ENCODE measurements around the gene FNDC3B. TPM values are rescaled to one million over a fixed set of nuclear protein-coding genes. Genes with fewer than 3 reads are reported as not detected.

FNDC3B gene
- total and polyA plus RNA-seq, 2 of the 8 experiments (the other 6 are each of a cell fraction or from before 2014, with no cell fraction given): 14.1 to 44.4 TPM

DNA sequence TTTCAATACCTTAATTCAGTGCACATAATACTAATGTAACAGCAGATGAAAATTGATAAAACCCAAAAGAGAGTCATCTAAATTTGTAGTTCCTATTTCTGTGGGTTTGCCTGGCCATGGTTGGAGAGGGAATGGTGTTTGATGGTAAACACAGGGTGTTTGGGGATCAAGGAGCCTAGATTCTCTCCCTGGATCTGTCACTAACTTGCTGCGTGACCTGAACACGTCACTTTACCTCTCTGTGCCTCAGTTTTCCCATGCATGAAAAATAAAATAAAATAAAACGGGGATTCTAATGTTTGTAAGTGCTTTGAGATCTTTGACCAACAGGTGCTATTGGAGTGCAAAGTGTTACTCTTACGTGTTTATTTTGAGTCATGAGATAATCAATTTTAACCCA lies 359.1 kb downstream of the FNDC3B start:
- 94% methylated on average over 4 of the region's 4 CpGs; no CpG with 5 or more reads in 1 of the 2 experiments for WGBS, 2 experiments (ENCODE audit: extremely low coverage in 1 of 2, insufficient coverage in 1 of 2, insufficient read length in 1 of 2, insufficient replicate concordance in 2 of 2, low coverage in 1 of 2, low lambda C conversion rate in 2 of 2, missing lambda C conversion rate in 1 of 2)
- Histone ChIP-seq H3K56ac (replicated peaks; ENCODE audit: insufficient read length, low read depth, low read length) (no peak overlapping the region), H2BK120ac (replicated peaks; ENCODE audit: low read depth, low read length) (no peak overlapping the region), H3K27me3 (replicated peaks in 1 of 4; ENCODE audit: control insufficient read depth in 3 of 4, extremely low read depth in 1 of 4, insufficient read depth in 3 of 4, low read length in 3 of 4) (no peaks in the 10 kb centered on the region), H2AK5ac (ENCODE audit: low read depth, low read length) (no peak overlapping the region), H2BK5ac (ENCODE audit: low read depth, low read length) (no peak overlapping the region), H3K79me2 (ENCODE audit: control insufficient read depth in 1 of 2, insufficient read depth in 2 of 2, low read length in 2 of 2) (no peaks in the 10 kb centered on the region), H4K5ac (ENCODE audit: insufficient read length, low read depth, low read length) (no peak overlapping the region), H3K14ac (ENCODE audit: insufficient read length) (no peak overlapping the region), H3K27ac (ENCODE audit: low read depth, low read length) (no peak overlapping the region), H3K4me3 (ENCODE audit: extremely low read depth in 1 of 4, insufficient read depth in 2 of 4, low read depth in 3 of 4, low read length in 4 of 4) (no peak overlapping the region), H4K20me1 (replicated peaks in 1 of 2; ENCODE audit: control insufficient read depth in 1 of 2, insufficient read depth in 2 of 2, low read length in 2 of 2) (no peaks in the 10 kb centered on the region), H3K36me3 (ENCODE audit: control insufficient read depth in 2 of 4, insufficient read depth in 4 of 4, low read length in 3 of 4) (peaks cover 0 to 10% (median 1%) of the 10 kb centered on the region in 4 experiments; a peak in 2 of 8 replicates), H4K91ac (replicated peaks; ENCODE audit: insufficient read length, low read length) (no peak overlapping the region), H2BK12ac (ENCODE audit: low read depth, low read length) (no peak overlapping the region), H3K23me2 (ENCODE audit: low read depth, low read length) (no peaks in the 10 kb centered on the region), H3K4me2 (ENCODE audit: insufficient read depth in 1 of 2, low read depth in 2 of 2, low read length in 2 of 2) (no peak overlapping the region), H2AFZ (ENCODE audit: low read length) (no peak overlapping the region), H3K9ac (replicated peaks in 1 of 4; ENCODE audit: extremely low read depth in 1 of 4, low read depth in 3 of 4, low read length in 3 of 4) (no peak overlapping the region), H3K9me3 (ENCODE audit: insufficient read depth in 2 of 2, low read depth in 1 of 2, low read length in 1 of 2) (0 out of 4 replicates have a peak, but pooled peaks cover 0 to 4% of the 10 kb centered on the region in 2 experiments), H4K8ac (ENCODE audit: extremely low read depth, insufficient read depth, low read length) (no peak overlapping the region), H2BK20ac (ENCODE audit: low read length) (no peak overlapping the region), H2BK15ac (ENCODE audit: low read length) (no peak overlapping the region), H3K4ac (replicated peaks; ENCODE audit: insufficient read length, low read depth, low read length) (no peak overlapping the region), H3K79me1 (ENCODE audit: low read depth, low read length) (no peaks in the 10 kb centered on the region), H3K23ac (ENCODE audit: insufficient read length) (no peak overlapping the region), H3K4me1 (replicated peaks in 1 of 4; ENCODE audit: control insufficient read depth in 3 of 4, insufficient read depth in 4 of 4, low read length in 3 of 4) (no peaks in the 10 kb centered on the region), H3K18ac (ENCODE audit: extremely low read depth, low read length) (no peak overlapping the region)
- FAIRE-seq (no peak), DNase-seq (ENCODE audit: low read depth in 1 of 2, low spot score in 2 of 2) (no peak)
- CTCF ChIA-PET (ENCODE audit: partially characterized antibody): interaction anchor here (1.1 kb wide), 1 partner anchor 50 kb away, joined by 3 read pairs; the partner anchor contains the start of gene GHSR
- TF ChIP-seq HDAC2 (IDR thresholded peaks at IDR 0.05; ENCODE audit: borderline replicate concordance in 1 of 2, low read depth in 2 of 2, low read length in 2 of 2) (no peak), RXRA (IDR thresholded peaks at IDR 0.05; ENCODE audit: insufficient read depth, low read depth, low read length) (no peak), KDM1A (IDR thresholded peaks at IDR 0.05; ENCODE audit: borderline replicate concordance, low read length) (no peak), TCF12 (IDR thresholded peaks at IDR 0.05; ENCODE audit: low read depth, low read length) (no peak)
- TF ChIP-seq, protein P1, sequence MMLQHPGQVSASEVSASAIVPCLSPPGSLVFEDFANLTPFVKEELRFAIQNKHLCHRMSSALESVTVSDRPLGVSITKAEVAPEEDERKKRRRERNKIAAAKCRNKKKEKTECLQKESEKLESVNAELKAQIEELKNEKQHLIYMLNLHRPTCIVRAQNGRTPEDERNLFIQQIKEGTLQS (IDR thresholded peaks at IDR 0.05; ENCODE audit: insufficient read depth, low read depth, low read length): no peak
- POLR2A ChIA-PET (ENCODE audit: partially characterized antibody): no interaction called here
